HCEC 1CT (cell line): Measurements from ENCODE around the gene TMCC2.
A peak's percentile ranks its signal among the peaks of the same experiment; 100 is the strongest.
"Not testable (repeated sequence)": the region's sequence is repeated elsewhere in the genome, so short reads cannot be mapped to it uniquely, and the experiment has no call there.

Source experiments
- DNase-seq: peaks from one replicate; pipeline ENCODE4 v3.0.0-alpha.2; 2017

The TMCC2 gene

GRCh38 chr1:205285381-205286101 is 57.8 kb downstream of the TMCC2 start:
- no peak for DNase-seq

GRCh38 chr1:205286335-205286950 is 58.7 kb downstream of the TMCC2 start:
- no peak for DNase-seq

GRCh38 chr1:205287076-205287475 is 59.3 kb downstream of the TMCC2 start:
- no peak for DNase-seq

- DNase-seq: peak; percentile 45
Measured at GRCh38 chr1:205287767-205288559, 60.2 kb downstream of the TMCC2 start.

GRCh38 chr1:205291596-205291995 is 63.9 kb downstream of the TMCC2 start:
- no peak for DNase-seq

GRCh38 chr1:205293350-205294074 is 65.8 kb downstream of the TMCC2 start:
- no peak for DNase-seq

- peak; percentile 94 for DNase-seq
Measured at GRCh38 chr1:205294175-205294917, 66.6 kb downstream of the TMCC2 start.

GRCh38 chr1:205294934-205295333 is 67.2 kb downstream of the TMCC2 start:
- DNase-seq: no peak

- no peak for DNase-seq
Measured at GRCh38 chr1:205296154-205296553, 68.4 kb downstream of the TMCC2 start.

GRCh38 chr1:205297546-205298177 is 69.9 kb downstream of the TMCC2 start:
- DNase-seq: not testable (repeated sequence)

- peak; percentile 91 for DNase-seq
Measured at GRCh38 chr1:205298191-205298994, 70.6 kb downstream of the TMCC2 start.

GRCh38 chr1:205300149-205300548 is 72.4 kb downstream of the TMCC2 start:
- DNase-seq: no peak

- DNase-seq: peak; percentile 90
Measured at GRCh38 chr1:205301205-205301821, 73.6 kb downstream of the TMCC2 start.

GRCh38 chr1:205301842-205302588 is 74.3 kb downstream of the TMCC2 start:
- DNase-seq: no peak

GRCh38 chr1:205303247-205303888 is 75.6 kb downstream of the TMCC2 start:
- no peak for DNase-seq

GRCh38 chr1:205304046-205304694 is 76.4 kb downstream of the TMCC2 start:
- no peak for DNase-seq

- DNase-seq: no peak
Measured at GRCh38 chr1:205304695-205305070, 76.9 kb downstream of the TMCC2 start.

- no peak for DNase-seq
Measured at GRCh38 chr1:205306929-205307566, 79.3 kb downstream of the TMCC2 start.
